Left cardiac atrium (tissue), 4 donors: Measurements from ENCODE around the gene PTK6. TPM values are rescaled to one million over a fixed set of nuclear protein-coding genes. Genes with fewer than 3 reads are reported as not detected.
A peak's percentile ranks its signal among the peaks of the same experiment; 100 is the strongest.

Experiments used
- ATAC-seq, 2 donors: fragments of 200-7000 bp; cut with Tn5 transposase; one replicate each; pipeline ENCODE4 v1.9.1; 2020; ENCODE audit warnings: mild to moderate bottlenecking in 2 of 2, moderate library complexity in 2 of 2
- DNase-seq: peaks from one replicate; pipeline ENCODE4 v3.0.0-alpha.2; 2020
- intact Hi-C, 2 donors: fragments of 100-400 bp; cut with DNase I; formaldehyde crosslinking; loops; one replicate each; pipeline versions ENCODE4 v1.14.1 to v1.15.1; 2022 to 2023
- long read RNA-seq: library from polyadenylated mRNA; unstranded; transcript quantifications from one replicate; pipeline ENCODE4 v2.0.0, GENCODE V29; 2021
- total RNA-seq, 2 donors: library from RNA; stranded (reverse); fragmentation: NEBNext Ultra II Directional; extraction: Animal tissue kit (Norgen Biotek cat#: 25700); gene quantifications; one replicate each; pipeline ENCODE4 v1.2.1, GENCODE V29; 2021
- donor health status: DM: no; HTN: yes; CAD: no.
- donor health status: DM: no; HTN: yes; CAD: no; lungs with severe emphysema.
- donor health status: DM: yes; HTN: yes; CAD: no.
- donor health status: Dilated cardiomyopathy.

The PTK6 gene
- total RNA-seq = under 1 TPM in 1 of 2 donors, not detected in 1; 0.29 TPM
- long read RNA-seq = 0 reads

- intact Hi-C loops = loop anchor here (5.0 to 10.0 kb wide), 4 partner anchors 75 to 440 kb away; partner anchors contain the start of gene SAMD10 (in 1 of the 2)
- DNase-seq (peak; percentile 60), ATAC-seq (peak in 1 of 2 donors; percentile 29)
These were observed at the start of gene PTK6 for GRCh38 chr20:63536997-63537524. Gene PTK6, minus strand, starts transcription at chr20:63537376. Its CDS starts 62 bp downstream, at chr20:63537314.

DNA sequence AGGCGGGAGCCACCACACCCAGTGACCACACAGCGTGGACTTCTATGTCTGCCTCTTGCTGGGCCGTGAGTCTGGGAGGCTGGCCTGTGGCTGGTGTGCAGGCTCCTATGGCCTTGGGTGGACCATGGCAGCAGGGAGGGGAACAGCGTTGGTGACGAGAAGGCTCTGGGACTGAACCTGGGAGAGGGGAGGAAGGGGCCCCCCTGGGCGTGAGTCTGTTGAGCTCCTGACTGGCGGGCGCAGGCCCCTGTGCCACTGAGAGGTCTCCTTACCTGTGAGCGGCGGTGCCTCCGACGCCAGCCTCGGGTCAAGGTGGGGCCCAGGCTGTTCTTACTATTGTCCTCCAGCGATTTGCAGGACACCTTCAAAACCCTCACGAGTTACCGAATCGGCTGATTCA, 49.6 kb upstream of the PTK6 start:
- intact Hi-C loops = no loop called here
- DNase-seq (no peak), ATAC-seq (no peak)

GRCh38 chr20:63585616-63586565, 48.7 kb upstream of the PTK6 start:
- no peak for ATAC-seq
- no peak for DNase-seq

GRCh38 chr20:63582382-63583063, 45.3 kb upstream of the PTK6 start:
- peak; percentile 15 for DNase-seq
- intact Hi-C loops = no loop called here
- no peak for ATAC-seq

More at GRCh38 chr20:63585616-63586565, 48.7 kb upstream of the PTK6 start:
- intact Hi-C loops = no loop called here

DNA sequence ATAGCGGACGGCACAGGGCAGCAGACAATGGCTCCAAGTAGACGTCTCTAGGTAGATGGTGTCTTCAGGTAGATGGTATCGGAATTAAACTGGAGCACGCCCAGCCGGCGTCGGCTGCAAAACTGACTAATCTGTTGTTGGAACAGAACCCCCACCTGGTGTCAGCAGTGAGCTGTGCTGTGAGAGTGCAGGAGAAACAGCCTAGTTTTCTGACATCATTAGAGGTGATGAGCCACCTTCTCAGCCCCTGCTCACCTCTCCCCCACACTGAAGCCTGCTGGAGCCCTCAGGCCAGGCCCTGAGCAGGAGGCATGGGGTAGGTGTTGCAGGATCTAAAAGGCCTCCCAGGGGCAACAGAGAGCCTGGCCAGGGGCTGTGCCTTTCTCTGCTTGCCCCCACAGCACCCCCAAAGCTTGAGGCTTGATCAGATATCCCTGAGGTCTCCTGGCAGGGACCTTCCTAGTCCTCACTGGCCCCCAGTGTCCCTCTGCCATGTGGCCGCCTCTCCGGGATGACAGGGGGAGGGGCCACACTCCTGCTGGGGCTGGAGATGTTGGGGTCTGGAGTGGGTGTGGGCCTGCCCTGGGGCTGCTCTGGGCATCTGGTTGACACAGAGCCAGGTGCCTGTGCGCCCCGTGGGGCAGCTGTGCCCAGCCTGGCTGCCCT, 43.8 kb upstream of the PTK6 start:
- DNase-seq (peak; percentile 39), ATAC-seq (peak; percentile 14 to 57)
- intact Hi-C loops = no loop called here

GRCh38 chr20:63579017-63579694, 42.0 kb upstream of the PTK6 start:
- DNase-seq = no peak

DNA sequence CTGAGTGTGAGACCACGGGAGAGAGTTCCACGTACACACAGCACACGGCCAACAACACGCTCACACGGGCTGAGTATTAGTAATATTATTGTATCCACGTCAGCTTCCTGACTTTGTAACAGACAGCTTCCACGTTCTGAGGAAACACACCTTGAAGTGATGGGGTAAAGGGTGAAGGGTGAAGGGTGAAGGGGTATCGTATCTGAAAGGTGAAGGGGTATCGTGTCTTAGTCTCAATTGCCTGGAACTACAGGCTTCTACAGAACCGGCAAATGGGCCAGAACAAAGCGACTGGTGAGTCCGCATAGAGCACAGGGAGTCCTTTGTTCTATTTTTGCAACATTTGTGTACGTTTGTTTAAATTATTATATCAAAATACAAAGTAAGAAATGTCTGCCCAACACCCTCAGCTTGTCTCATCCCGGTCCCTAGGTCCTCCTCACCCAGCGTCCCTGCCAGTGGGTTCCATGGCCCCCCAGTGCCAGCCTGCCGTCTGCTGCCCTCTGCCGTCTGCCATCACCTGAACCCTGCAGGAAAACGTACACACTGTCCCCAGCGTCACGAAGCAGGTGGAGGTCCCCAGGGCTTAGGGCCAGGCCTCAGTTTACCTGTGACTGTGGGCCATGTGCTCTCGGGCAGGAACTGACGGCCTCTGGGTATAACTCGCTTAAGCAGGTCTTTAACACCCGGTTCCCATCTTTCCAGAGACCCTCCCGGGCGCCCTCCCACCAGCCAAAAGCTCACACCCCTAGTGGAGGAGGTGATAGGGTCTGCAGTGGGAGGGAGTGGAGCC, 41.2 kb upstream of the PTK6 start:
- ATAC-seq (no peak), DNase-seq (no peak)
- intact Hi-C loops = no loop called here

More at GRCh38 chr20:63579017-63579694, 42.0 kb upstream of the PTK6 start:
- intact Hi-C loops = no loop called here
- no peak for ATAC-seq

GRCh38 chr20:63577317-63577894, 40.2 kb upstream of the PTK6 start:
- intact Hi-C loops = no loop called here
- ATAC-seq (peak; percentile 8 to 43), DNase-seq (peak; percentile 72)

GRCh38 chr20:63576311-63576710, 39.1 kb upstream of the PTK6 start:
- intact Hi-C loops = no loop called here
- no peak for ATAC-seq
- DNase-seq = no peak

DNA sequence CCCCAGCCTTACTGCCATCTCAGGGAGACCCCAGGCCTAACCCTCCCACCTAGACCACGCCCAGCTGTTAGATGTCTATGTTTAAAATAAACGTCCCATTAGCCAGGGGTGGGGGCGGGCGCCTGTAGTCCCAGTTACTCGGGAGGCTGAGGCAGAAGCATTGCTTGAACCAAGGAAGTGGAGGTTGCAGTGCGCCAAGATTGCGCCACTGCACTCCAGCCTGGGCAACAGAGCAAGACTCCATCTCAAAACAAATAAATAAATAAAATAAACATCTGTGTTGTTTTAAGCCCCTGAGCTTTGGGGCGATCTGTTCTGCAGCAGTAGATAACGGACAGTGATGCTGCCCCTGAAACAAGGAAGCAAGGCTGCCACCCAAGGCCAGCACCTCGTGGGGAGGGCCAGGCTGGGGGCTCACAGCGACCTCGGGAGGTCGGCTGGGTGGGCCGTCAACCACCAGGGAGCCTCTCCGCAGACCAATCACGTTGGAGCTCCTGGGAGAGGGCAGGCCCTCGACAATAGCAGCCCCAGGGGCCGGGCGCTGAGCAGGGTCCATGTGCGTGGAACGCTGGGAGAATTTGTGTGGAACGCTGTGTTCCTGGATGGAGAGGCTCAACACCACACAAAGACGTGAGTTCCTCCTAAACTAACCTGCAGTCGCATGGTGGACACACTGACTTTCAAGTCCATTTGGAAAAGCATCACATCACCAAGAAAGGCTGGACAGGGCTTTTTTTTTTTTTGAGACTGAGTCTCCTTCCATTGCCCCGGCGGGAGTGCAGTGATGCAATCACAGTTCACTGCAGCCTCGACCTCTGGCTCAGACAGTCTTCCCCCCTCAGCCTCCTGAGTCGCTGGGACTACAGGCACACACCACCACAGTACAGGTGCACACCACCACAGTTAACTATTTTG, 37.9 kb upstream of the PTK6 start:
- ATAC-seq (no peak), DNase-seq (peak; percentile 44)
- intact Hi-C loops = no loop called here

DNA sequence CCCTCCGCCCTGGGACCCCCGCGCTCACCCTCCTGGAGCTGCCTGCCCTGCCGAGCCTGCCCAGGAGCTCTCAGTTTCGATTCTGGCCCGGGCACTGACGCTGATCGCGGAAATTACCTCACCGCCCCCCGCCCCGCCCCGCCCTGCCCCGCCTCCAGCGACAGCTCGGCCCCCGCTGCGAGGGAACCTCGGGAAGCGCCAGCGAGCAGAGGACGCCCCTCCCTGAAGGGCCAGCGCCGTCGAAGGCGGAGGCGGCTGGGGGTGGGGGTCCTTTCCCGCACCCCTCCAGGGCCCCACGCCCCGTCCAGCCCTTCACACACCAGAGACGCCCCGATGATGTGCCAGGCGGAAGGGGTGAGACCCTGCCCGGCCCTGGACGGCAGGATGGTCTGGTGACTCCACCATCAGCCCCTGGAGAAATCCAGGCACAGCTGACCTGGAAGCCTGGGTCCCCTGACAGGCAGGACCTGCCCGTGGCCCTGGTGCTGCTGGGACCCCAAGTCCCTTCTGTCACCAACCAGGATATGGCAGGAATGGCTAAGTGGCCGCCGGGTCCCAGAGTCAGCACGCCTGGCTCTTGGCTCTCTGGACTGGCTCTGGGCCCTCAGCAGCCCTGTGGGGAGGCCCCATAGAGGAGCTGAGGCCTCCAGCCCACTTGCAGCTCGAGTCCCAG, 37.1 kb upstream of the PTK6 start, which contains the start of gene HELZ2:
Gene HELZ2, minus strand, starts transcription at position 84 of the 673 bp plus-strand sequence. CDS start 1,854 bp downstream, outside the sequence.
- intact Hi-C loops = no loop called here
- ATAC-seq = peak; percentile 89 to 91
- peak; percentile 86 for DNase-seq

DNA sequence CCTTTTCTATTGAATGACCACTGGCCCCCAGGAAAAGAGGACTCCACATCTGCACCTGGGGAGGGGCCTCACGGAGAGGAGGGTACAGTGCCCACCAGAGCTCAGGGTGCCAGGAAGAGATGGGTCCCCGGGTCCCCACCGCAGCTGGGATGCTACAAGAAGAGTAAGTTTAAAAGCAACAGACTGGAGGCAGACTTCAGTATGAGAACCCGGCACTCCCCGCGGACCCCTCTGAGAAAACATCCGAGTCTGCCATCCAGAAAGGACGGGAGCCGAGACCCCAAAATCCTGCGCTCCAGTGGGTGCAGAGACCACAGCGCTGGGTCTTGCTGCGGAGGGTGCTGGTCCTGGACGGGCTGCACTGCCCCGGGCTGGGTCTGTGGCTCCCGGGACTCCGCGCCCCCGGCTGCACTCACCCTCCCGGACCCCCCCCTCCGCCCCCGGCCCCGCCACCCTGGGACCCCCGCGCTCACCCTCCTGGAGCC, 36.5 kb upstream of the PTK6 start:
- ATAC-seq = peak; percentile 36 to 45
- intact Hi-C loops = no loop called here
- no peak for DNase-seq

DNA sequence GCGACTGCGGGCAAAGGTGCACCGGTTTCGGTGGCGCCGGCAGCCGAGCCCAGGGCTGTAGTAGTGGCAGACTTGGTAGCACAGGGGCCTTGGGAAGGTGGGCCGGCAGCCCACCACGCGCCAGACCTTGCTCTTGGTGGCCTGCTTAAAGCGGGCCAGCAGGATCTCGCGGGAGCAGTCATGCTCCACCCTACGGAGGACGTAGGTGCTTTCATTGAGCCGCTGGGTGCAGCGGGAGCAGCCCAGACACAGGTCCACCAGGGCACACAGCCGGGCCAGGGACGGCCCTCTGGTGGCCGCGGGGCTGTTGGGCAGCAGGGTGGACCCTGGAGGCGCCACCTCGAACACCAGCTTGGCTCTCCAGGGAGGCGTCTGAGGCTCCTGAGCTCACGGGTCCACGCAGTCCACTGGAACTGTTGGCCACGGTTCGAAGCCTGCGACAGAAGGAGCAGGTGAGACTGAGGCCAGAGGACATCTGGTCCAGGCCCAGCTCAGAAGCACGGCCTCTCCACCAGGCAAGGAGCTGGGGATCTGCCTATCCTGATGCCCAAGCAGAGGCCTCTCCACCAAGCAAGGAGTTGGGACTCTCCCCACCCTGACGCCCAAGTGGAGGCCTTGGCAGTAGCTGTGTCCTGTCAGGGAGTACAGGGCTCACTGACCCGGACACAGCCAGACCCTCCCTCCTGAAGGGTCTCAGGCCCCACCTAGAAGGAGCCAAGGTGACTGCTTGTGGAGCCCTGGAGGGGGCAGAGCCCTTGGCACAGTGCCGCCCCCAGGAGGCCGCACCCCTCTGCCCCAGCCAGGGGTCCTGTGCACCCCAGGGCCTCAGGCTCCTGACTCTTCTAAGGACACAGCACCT, 35.8 kb upstream of the PTK6 start:
- peak in 1 of 2 donors; percentile 3 for ATAC-seq
- intact Hi-C loops = no loop called here
- no peak for DNase-seq

- ATAC-seq (no peak), DNase-seq (no peak)
- intact Hi-C loops = no loop called here
These were observed 35.1 kb upstream of the PTK6 start for GRCh38 chr20:63572071-63572787.
